H1 (cell line): Measurements from ENCODE around the gene MDFIC2. TPM values are rescaled to one million over a fixed set of nuclear protein-coding genes. Genes with fewer than 3 reads are reported as not detected.

ENCODE experiments used
- SIRT6 ChIP-seq: IDR thresholded peaks from one replicate; pipeline ENCODE4 v1.7.1; 2012; ENCODE audit warnings: low read length, inconsistent platforms
- SIX5 ChIP-seq: IDR thresholded peaks from 2 replicates; pipeline ENCODE4 v1.6.1; 2011; ENCODE audit warnings: mild to moderate bottlenecking, low read depth, low read length
- SUZ12 ChIP-seq: fragments of 200-600 bp; sonication (generic); IDR thresholded peaks from 2 replicates; pipeline ENCODE4 v1.6.1; 2012; ENCODE audit warnings: mild to moderate bottlenecking, inconsistent platforms, low read length, moderate library complexity, mixed read lengths
- TEAD4 ChIP-seq: IDR thresholded peaks from 2 replicates; pipeline ENCODE4 v1.6.1; 2012; ENCODE audit warnings: low read depth, low read length, inconsistent platforms, mixed read lengths
- polyA plus RNA-seq, 7 experiments: library from polyadenylated mRNA; depleted of rRNA in 3 of 7; stranded (reverse) in 5 of 7; unstranded in 2 of 7; fragments of >200 nt in 5 of 7; fragments of 200-250 nt in 2 of 7; gene quantifications; 1 replicate in 5 of 7; 2 replicates in 1 of 7; 4 replicates in 1 of 7; pipeline versions ENCODE4 v1.2.1 to v1.2.3, GENCODE V29; 2011 to 2013; ENCODE audit warnings: missing spikeins in 2 of 7, mixed read lengths in 2 of 7
- total RNA-seq: library from RNA; stranded (reverse); fragmentation: NEBNext Ultra II Directional; extraction: Animal tissue kit (Norgen Biotek cat#: 25700); gene quantifications from 2 replicates; pipeline ENCODE4 v1.2.1, GENCODE V29; 2021
- TF ChIP-seq, protein P1 (sequence below): IDR thresholded peaks from 2 replicates; pipeline ENCODE4 v1.6.1; 2011; ENCODE audit warnings: low read depth, mild to moderate bottlenecking, low read length; ENCODE audit not compliant: insufficient read depth

MDFIC2 gene
- total and polyA plus RNA-seq, 2 of the 8 experiments (the other 6 are each of a cell fraction or from before 2014, with no cell fraction given), result not detected

DNA sequence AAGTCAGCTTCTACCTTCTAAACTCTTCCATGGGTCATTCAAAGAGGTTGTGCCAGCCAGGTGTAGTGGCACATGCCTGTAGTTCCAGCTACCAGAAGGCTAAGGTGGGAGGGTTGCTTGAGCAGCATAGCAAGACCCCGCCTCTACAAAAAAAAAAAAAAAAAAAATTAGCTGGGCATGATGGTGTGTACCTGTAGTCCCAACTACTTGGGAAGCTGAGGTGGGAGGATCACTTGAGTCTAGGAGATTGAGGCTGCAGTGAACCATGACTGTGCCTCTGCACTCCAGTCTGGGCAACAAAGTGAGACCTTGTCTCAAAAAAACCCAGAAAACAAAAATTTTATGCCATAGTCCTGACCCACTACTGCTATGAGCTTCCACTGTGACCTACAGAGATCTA, 126.8 kb downstream of the MDFIC2 start (continued):
- TF ChIP-seq SUZ12, result no peak
- TF ChIP-seq SIX5, result no peak
- no peak for TF ChIP-seq TEAD4
- no peak for TF ChIP-seq SIRT6
- TF ChIP-seq, protein P1, sequence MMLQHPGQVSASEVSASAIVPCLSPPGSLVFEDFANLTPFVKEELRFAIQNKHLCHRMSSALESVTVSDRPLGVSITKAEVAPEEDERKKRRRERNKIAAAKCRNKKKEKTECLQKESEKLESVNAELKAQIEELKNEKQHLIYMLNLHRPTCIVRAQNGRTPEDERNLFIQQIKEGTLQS, result no peak
- TF ChIP-seq, all 59 proteins: peak for 0
